ENCODE data around the gene KRT76.

The KRT76 gene

GRCh38 chr12:52730383-52730782 is 46.8 kb downstream of the KRT76 start:
- DNase-seq (ENCODE audit: low spot score): no peak

DNA sequence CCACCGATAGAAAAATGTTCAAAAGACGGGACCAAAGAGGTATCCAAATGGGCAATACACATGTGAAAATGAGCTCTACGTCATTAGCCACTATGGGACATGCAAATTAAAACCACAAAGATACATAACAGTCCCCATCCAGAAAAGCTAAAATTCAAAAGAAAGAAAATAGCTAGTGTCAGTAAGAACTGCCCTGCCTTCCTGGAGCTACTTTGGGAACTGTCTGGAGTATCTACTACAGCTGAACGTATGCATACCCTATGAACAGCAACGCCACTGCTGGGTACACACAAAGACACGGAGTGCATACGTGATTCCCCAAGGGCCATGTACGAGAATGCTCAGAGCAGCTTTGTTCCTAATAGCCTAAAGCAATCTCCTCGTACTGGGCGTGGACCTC is 48.0 kb downstream of the KRT76 start:
- DNase-seq (ENCODE audit: low spot score): no peak

- DNase-seq (ENCODE audit: low spot score): no peak
Observed at GRCh38 chr12:52728374-52728773, 48.8 kb downstream of the KRT76 start.

GRCh38 chr12:52727037-52727436 is 50.1 kb downstream of the KRT76 start:
- no peak for DNase-seq (ENCODE audit: low spot score)

DNA sequence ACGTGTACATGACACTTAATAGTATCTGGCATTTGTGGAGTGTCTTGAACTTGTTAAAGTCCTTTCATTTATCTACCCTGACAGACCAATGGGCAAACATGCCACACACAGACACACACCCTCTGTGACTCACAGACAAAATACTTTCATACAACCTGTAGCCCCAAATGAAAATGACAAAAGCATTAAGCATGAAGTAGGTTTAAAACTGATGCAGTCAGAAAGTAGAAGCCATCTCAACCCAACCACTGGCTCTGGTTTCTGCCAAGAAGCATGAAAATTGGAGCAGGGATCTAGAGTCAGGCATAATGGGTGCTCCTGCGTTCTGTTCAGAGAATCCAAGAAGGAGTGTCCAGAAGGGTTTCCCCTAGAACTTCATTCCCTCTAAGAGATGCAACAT is 50.7 kb downstream of the KRT76 start:
- DNase-seq (ENCODE audit: low spot score): no peak

- DNase-seq (ENCODE audit: low spot score): no peak
Observed at GRCh38 chr12:52724384-52724783, 52.8 kb downstream of the KRT76 start.

- no peak for DNase-seq (ENCODE audit: low spot score)
Observed at GRCh38 chr12:52722680-52723079, 54.5 kb downstream of the KRT76 start.

GRCh38 chr12:52721838-52722470 is 55.2 kb downstream of the KRT76 start:
- no peak for DNase-seq (ENCODE audit: low spot score)

DNA sequence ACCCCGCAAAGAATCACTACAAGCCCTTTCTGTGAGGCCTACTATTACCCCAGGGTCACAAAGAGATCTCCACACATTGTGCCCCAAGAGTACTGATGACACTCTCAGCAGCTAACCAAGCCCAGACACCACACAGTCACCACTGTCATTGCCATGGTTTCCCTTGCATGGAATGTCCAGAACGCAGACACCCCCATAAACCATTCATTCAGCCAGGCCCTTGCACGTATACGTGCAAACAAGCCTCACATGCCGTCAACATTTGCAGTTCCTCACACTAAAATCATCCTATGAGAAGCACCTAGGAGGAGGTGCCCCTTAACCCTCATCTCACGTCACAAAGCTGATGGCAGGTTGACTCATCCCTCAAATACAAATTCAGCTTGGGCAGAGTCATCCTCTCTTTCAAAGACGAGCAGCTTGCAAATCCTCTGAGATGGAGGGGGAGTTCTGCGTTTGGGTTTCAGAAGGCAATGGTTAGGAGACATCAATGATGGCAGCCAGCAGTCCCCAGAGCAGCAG is 56.7 kb downstream of the KRT76 start:
- no peak for DNase-seq (ENCODE audit: low spot score)

All from putamen (tissue), 1 donor.